Measurements from ENCODE around the gene NDOR1.

The NDOR1 gene

GRCh38 chr9:137205126-137206069, at the start of gene NDOR1, which contains the start of gene TMEM203:
TSS of gene NDOR1 (plus strand) at chr9:137205700. CDS start at chr9:137205778, 78 bp downstream.
TSS of gene TMEM203 (minus strand) at chr9:137205648. CDS start at chr9:137205414, 234 bp downstream.
- peak; percentile 40 for DNase-seq

DNA sequence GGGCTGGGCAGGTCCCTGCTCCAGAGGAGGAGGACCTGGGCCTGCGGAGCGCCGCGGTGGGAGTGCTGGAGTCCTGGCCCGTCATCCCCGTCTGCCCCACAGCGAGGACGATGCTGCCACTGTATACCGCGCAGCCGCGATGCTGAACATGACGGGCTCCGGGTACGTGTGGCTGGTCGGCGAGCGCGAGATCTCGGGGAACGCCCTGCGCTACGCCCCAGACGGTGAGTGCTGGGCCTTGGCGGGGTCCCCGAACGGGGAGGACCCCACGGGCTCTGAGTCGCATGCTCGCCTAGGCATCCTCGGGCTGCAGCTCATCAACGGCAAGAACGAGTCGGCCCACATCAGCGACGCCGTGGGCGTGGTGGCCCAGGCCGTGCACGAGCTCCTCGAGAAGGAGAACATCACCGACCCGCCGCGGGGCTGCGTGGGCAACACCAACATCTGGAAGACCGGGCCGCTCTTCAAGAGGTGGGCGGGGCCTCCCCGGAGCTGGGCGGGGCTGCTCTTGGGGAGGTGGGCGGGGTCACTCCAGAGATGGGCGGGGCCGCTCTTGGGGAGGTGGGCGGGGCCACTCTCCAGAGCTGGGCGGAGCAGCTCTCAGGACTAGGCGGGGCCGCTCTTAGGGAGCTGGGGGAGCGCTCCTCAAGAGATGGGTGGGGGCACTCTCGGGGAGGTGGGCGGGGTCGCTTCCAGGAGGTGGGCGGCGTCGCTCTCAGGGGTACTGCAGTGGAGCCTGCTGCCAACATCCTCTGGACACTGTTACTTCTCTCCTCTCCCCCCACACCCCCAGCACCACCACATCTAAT, 48.7 kb upstream of the NDOR1 start:
- no peak for DNase-seq

GRCh38 chr9:137157618-137158415, 47.7 kb upstream of the NDOR1 start:
- no peak for DNase-seq

DNA sequence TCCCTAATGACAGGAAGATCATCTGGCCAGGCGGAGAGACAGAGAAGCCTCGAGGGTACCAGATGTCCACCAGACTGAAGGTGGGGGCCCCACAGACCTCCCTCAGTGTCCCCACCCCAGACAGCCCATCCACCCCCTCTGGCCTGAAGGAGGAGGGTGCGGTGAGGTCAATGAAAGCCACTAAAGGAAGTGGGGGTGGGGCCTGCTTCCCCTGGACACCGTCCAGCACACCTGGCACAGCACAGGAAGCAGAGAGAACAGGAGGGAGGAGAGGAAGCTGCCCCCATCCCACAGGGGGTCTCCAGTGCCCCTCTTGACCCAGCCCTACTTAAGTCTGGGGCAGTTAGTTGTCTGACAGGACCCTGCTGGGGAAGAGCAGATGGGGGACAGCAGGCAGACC, 46.9 kb upstream of the NDOR1 start:
- no peak for DNase-seq

GRCh38 chr9:137159105-137160053, 46.1 kb upstream of the NDOR1 start:
- DNase-seq: no peak

DNA sequence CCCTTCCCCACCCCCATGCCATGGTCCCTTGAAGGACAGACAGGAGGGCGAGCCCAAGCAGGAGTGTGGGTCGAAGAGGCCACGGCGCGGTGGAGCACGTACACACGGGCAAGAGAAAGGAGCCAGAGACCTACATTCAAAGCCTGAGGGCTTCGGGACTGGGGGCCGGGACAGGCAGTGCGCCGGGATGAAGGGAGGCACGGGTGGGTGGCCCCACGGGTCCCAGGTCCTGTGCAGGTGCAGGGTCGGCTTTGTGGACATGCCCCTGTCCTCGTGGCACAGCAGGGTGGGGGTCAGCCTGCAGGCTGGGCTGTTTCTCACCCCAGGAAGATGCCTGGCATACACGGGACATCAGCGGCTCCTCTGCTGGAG, 45.5 kb upstream of the NDOR1 start:
- no peak for DNase-seq

DNA sequence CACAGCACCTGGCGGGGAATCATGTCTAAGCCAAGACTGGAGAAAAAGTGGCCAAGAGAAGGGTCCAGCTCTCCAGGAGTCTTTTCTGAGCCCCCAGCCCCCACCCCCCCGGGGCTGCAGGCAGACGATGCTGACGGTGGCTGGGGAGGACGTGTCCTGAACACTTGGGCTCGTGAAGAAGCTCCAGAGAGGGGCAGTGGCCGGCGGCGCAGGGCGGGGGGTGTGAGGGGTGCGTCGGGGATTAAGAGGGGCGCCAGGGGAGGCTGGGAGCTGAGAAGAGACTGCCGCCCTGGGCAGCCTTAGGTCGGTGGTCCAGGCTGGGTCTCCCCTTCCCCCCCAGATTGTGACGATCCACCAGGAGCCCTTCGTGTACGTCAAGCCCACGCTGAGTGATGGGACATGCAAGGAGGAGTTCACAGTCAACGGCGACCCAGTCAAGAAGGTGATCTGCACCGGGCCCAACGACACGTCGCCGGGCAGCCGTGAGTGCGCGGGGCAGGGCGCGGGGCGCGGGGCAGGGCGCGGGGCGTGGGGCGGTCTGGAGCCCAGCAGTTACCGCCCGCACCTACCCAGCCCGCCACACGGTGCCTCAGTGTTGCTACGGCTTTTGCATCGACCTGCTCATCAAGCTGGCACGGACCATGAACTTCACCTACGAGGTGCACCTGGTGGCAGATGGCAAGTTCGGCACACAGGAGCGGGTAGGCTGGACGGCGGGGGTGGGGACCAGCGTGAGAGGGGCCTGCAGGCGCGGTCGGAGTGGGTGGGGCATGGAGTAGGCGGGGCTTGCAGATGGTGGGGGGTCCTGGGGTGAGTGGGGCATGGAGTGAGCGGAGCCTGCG, 44.6 kb upstream of the NDOR1 start:
- no peak for DNase-seq

DNA sequence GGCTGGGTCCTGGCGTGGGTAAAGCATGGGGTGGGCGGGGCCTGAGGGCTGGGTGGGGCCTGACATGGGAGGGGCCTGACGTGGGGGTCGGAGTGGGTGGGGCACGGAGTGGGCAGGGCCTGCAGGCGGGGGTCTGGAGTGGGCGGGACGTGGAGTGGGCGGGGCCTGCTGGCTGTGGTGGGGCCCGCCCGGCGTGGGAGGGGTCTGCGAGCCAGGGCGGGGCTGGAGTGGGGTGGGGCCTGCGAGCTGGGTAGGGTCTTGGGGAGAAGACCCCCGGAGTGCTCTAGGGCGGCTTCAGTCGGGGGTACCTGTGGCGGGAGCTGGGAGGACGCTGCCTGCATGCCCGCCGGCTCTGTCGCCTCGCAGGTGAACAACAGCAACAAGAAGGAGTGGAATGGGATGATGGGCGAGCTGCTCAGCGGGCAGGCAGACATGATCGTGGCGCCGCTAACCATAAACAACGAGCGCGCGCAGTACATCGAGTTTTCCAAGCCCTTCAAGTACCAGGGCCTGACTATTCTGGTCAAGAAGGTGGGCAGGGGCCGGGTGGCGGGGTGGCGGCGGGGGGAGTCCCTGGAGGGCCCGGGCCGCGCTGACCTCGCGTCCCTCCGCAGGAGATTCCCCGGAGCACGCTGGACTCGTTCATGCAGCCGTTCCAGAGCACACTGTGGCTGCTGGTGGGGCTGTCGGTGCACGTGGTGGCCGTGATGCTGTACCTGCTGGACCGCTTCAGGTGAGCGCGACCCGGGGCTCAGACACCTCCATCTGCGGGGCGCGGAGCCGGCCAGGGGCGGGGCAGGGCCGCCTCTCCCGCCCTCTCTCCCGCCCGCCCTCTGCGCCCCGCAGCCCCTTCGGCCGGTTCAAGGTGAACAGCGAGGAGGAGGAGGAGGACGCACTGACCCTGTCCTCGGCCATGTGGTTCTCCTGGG, 43.7 kb upstream of the NDOR1 start:
- no peak for DNase-seq

DNA sequence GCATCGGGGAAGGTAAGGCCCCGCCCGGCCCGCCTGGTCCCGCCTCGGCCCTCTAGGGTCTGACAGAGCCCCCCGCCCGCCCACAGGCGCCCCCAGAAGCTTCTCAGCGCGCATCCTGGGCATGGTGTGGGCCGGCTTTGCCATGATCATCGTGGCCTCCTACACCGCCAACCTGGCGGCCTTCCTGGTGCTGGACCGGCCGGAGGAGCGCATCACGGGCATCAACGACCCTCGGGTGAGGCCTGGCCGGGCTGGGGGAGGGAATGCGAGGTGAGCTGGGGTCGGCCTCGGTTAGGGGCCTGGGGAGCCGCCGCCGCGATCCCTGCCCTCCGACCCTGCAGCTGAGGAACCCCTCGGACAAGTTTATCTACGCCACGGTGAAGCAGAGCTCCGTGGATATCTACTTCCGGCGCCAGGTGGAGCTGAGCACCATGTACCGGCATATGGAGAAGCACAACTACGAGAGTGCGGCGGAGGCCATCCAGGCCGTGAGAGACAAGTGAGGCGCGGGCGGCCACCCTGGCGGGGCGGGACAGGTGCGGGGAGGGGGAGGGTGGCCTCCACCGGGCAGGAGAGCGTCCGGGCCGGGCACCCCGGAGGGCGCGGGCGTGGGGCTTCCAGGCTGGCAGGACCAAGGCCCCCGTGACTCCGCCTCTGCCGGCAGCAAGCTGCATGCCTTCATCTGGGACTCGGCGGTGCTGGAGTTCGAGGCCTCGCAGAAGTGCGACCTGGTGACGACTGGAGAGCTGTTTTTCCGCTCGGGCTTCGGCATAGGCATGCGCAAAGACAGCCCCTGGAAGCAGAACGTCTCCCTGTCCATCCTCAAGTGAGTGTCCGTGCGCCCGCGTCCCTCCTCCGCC, 42.8 kb upstream of the NDOR1 start:
- no peak for DNase-seq

DNA sequence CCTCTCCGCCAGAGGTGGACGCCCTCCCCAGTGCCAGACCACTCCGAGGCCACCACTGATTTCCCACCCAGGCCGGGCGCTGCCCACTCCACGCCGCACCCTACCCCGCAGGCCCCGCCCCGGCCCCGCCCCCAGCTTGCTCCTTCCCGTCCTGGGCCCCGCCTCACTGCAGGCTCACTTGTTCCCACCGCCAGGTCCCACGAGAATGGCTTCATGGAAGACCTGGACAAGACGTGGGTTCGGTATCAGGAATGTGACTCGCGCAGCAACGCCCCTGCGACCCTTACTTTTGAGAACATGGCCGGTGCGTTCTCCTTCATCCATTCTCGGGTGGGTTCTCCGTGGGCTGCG, 42.2 kb upstream of the NDOR1 start:
- no peak for DNase-seq

DNA sequence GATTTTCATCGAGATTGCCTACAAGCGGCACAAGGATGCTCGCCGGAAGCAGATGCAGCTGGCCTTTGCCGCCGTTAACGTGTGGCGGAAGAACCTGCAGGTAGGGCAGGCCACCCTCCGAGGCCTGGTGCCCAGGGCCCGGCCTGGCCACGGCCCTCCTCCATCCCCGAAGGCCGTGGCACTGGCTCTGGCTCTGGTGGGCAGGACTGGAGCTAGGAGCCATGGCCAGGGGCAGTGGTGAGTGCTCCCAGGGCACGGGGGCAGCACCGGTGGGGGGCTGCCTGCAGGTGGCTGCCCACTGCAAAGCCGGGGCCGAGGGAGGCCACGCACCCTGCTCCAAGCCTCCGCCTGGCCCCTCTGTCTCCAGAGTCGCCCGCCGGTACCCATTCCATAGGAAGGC, 41.7 kb upstream of the NDOR1 start:
- no peak for DNase-seq

GRCh38 chr9:137164370-137165249, 40.9 kb upstream of the NDOR1 start:
- DNase-seq: no peak

GRCh38 chr9:137165250-137165836, 40.2 kb upstream of the NDOR1 start:
- DNase-seq: no peak

- no peak for DNase-seq
These were observed 38.9 kb upstream of the NDOR1 start for GRCh38 chr9:137166380-137167229.

DNA sequence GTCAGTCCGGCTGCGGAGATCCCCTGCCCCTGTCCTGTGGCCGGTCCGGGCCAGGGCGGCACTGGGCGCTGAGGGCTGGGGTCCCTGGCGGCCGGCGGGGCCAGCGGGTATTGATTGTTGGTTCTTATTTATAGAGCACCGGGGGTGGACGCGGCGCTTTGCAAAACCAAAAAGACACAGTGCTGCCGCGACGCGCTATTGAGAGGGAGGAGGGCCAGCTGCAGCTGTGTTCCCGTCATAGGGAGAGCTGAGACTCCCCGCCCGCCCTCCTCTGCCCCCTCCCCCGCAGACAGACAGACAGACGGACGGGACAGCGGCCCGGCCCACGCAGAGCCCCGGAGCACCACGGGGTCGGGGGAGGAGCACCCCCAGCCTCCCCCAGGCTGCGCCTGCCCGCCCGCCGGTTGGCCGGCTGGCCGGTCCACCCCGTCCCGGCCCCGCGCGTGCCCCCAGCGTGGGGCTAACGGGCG, 38.2 kb upstream of the NDOR1 start:
- no peak for DNase-seq
